Measurements from ENCODE around the gene HSH2D.

DNA sequence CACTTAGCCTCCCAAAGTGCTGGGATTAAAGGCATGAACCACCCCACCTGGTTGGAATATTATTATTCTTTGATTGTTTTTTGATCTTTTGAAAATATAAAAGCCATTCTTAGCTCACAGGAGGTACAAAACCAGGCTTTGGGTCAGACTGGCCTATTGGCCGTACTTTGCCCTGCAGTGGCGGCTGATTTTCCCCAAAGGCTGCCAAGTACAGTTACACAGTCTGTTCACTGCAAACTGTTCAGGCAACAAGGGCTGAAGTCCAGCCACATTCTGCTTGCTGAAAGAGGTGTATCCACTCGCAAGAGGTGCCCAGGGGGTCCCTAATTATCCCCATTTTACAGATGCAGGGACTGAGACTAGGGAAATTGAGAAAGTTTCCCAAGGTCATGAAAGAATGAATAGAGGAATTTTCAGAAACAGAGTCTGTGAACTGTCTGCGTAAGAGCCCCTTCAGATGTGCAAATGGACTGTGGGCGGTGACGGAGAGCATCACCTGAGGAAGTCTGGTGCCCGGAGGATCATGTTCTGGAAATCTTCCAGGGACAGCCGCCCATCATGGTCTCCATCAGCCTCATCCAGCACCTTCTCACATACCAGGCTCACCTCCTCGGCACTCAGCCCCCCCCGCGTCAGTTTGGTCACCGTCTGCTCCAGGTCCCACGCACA, 20.9 kb downstream of the HSH2D start:
- TF ChIP-seq, protein P1, sequence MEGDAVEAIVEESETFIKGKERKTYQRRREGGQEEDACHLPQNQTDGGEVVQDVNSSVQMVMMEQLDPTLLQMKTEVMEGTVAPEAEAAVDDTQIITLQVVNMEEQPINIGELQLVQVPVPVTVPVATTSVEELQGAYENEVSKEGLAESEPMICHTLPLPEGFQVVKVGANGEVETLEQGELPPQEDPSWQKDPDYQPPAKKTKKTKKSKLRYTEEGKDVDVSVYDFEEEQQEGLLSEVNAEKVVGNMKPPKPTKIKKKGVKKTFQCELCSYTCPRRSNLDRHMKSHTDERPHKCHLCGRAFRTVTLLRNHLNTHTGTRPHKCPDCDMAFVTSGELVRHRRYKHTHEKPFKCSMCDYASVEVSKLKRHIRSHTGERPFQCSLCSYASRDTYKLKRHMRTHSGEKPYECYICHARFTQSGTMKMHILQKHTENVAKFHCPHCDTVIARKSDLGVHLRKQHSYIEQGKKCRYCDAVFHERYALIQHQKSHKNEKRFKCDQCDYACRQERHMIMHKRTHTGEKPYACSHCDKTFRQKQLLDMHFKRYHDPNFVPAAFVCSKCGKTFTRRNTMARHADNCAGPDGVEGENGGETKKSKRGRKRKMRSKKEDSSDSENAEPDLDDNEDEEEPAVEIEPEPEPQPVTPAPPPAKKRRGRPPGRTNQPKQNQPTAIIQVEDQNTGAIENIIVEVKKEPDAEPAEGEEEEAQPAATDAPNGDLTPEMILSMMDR (CRISPR knock-in tag; IDR thresholded peaks at IDR 0.05) = no peak
- TF ChIP-seq SUZ12 (IDR thresholded peaks at IDR 0.05; ENCODE audit: low read depth, low read length) (no peak), KDM5B (CRISPR knock-in tag; IDR thresholded peaks at IDR 0.05; ENCODE audit: borderline replicate concordance) (no peak), ASH2L (IDR thresholded peaks at IDR 0.05; ENCODE audit: insufficient read length, low read depth, low read length) (no peak)
- TF ChIP-seq, protein P2, sequence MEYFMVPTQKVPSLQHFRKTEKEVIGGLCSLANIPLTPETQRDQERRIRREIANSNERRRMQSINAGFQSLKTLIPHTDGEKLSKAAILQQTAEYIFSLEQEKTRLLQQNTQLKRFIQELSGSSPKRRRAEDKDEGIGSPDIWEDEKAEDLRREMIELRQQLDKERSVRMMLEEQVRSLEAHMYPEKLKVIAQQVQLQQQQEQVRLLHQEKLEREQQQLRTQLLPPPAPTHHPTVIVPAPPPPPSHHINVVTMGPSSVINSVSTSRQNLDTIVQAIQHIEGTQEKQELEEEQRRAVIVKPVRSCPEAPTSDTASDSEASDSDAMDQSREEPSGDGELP (IDR thresholded peaks at IDR 0.05; ENCODE audit: borderline replicate concordance, low read depth) = no peak
